HG03039 (cell line): ENCODE data around the gene FXYD1.
"Not testable (repeated sequence)": the region's sequence is repeated elsewhere in the genome, so short reads cannot be mapped to it uniquely, and the experiment has no call there.

ENCODE experiments used
- ATAC-seq: cut with Tn5 transposase; IDR thresholded peaks from one replicate; pipeline ENCODE4 v1.9.1; 2021; ENCODE audit warnings: mild to moderate bottlenecking, moderate library complexity; ENCODE audit not compliant: unreplicated experiment

The FXYD1 gene

GRCh38 chr19:35124098-35125060 is 14.2 kb upstream of the FXYD1 start:
- peak; percentile 63 for ATAC-seq

DNA sequence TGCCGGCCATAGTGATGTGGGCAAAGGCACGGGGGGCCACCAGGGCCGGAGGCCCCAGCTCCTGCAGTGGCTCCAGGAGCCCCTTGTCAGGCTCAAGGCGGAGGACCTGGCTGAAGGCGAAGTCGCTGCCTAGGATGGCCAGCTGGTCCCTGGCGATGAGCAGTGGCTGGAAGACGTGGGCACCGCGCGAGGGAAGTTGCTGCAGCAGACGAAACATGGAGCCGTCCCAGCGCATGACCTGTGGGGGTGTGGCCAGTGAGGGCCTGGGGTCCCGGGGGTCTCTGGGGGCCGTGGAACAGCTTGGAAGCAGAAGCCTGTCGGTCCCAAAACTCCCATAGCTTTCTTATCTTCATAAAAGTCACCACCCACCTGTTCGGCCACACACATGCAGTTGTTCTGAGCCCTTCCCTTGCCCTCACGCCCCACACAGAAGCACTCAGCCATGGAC is 13.3 kb upstream of the FXYD1 start:
- no peak for ATAC-seq

- ATAC-seq: no peak
Observed at GRCh38 chr19:35125749-35126623, 12.6 kb upstream of the FXYD1 start.

DNA sequence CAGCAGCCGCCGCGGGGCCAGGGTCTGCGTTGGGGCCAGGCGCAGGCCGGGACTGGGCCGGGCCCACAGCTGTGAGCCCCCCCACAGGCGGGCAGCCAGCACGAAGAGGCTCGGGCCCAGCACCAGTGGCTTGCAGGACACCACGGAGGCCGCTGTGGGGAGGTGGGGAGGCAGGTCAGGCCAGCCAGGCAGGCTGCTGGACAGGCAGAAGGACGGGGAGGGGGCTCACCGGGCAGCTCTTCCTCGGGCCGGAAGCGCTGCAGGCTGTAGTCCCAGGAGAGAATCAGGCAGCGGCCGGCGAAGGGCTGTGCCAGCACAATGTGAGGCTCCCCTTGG is 12.0 kb upstream of the FXYD1 start:
- ATAC-seq: no peak

- no peak for ATAC-seq
Observed at GRCh38 chr19:35127871-35128270, 10.8 kb upstream of the FXYD1 start.

DNA sequence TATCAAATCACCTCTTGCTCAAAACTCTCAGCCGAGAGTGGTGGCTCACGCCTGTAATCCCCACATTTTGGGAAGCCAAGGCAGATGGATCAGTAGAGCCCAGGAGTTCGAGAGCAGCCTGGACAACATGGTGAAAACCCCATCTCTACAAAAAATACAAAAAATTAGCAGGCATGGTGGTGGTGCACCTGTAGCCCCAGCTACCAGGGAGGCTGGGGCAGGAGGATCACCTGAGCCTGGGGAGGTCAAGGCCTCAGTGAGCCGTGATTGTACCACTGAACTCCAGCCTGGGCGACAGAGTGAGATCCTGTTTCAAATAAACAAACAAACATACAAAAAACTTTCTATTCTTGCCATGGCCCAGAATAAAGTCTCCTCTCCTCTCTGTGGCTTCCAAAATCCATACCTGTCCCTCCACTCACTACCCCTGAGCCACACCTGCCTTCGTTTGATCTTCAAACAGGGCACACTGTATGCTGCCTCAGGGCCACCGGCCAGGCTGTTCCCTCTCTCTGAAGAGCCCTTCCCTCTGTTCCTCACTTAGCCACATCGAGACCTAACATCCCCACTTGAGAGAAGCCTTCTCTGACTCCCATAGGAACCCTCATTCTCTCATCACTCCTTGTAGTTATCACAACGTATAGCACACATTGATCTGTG is 10.1 kb upstream of the FXYD1 start:
- no peak for ATAC-seq

DNA sequence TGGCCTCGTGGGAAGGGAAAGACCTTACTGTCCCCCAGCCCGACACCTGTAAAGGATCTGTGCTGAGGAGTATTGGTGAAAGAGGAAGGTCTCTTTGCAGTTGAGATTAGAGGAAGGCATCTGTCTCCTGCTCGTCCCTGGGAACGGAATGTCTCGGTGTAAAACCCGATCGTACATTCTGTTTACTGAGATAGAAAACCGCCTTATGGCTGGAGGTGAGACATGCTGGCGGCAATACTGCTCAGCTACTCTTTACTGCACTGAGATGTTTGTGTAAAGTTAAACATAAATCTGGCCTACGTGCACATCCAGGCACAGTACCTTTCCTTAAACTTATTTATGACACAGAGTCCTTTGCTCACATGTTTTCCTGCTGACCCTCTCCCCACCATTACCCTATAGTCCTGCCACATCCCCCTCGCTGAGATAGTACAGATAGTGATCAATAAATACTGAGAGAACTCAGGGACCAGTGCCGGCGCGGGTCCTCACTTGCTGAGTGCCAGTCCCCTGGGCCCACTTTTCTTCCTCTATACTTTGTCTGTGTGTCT is 8.8 kb upstream of the FXYD1 start:
- ATAC-seq: not testable (repeated sequence)

GRCh38 chr19:35130761-35131720 is 7.6 kb upstream of the FXYD1 start:
- ATAC-seq: no peak

DNA sequence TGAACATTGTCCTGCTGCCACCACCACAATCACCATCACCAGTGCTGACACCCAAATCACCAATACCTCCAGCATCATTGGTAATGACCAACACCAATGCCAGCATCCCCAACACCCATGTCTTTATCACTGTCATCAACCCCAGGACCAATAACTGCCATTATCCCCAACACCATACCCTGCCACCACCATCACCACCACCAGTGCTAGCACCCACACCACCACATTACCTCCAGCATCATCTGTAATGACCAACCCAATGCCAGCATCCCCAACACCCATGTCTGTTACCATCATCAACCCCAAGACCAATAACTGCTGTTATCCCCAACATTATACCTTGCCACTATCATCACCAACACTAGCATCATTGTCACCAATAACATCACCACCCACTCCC is 6.4 kb upstream of the FXYD1 start:
- no peak for ATAC-seq

GRCh38 chr19:35133826-35134225 is 4.8 kb upstream of the FXYD1 start:
- ATAC-seq: no peak

DNA sequence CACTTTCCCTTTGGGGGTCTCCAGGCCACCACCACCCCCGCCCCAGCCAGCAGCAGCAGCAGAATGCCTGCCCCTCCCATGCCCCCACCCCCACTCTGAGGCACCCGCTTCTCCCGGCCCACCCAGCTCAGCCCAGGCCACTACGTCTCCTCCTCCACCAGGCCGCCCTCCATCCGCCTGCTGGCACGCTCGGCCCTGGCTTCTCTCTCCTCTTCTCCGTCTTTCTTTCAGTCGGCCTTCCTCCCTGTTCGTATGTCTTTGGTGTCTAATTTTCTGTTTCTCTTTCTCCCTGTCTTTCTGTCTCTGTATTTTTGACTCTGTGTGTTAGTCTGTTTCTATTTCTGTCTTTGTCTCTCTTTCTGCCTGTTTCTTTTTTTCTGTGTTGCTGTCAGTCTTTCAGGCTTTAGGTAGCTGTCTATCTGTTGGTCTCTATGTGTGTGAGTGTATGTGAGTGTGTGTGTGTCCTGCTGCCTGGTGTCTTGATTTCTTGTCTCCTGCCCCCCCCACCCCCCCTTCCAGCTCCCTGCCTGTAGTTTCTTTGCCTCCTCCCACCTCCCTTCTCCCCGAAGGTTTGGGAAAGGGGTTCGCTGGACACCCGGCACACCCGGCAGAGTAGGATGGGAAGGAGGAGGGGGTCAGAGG is 3.9 kb upstream of the FXYD1 start, which contains the start of gene LGI4:
Gene LGI4, minus strand, starts transcription at position 459 of the 642 bp plus-strand sequence. Its CDS starts 379 bp downstream, at position 80.
- no peak for ATAC-seq

GRCh38 chr19:35135389-35135909 is 3.2 kb upstream of the FXYD1 start:
- ATAC-seq: no peak

- ATAC-seq: no peak
Observed at GRCh38 chr19:35136231-35136630, 2.4 kb upstream of the FXYD1 start.

DNA sequence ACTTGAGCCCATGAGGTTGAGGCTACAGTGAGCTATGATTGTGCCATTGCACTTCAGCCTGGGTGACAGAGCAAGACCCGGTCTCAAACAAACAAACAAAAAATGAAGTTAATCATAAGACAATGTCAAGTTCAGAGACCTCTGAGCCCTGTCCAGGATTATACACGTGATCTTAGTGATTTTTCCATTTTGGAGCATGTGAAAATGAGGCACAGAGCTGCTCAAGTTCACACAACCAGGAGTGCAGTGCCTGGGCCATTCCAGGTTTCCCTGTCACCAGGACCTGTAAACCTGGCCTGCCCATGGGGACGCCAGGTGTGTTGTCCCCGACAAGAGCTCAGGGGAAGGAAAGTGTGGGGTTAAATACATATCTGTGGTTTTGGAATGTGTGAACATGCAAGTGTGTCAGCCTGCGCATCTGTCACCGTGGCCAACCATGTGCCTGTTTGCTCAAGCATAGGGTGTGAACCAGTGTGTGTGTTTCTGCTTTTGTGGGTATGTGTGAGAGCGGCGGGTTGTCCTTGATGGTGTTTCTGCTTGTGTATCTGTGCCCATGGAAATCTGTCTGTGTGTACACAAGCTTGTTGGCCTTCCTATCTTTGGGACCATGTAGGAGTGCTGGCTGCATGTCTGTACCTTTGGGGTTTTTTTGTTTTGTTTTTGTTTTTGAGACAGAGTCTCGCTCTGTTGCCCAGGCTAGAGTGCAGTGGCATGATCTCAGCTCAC is 1.5 kb upstream of the FXYD1 start:
- ATAC-seq: no peak

GRCh38 chr19:35140207-35140961 is 1.8 kb downstream of the FXYD1 start:
- ATAC-seq: no peak

DNA sequence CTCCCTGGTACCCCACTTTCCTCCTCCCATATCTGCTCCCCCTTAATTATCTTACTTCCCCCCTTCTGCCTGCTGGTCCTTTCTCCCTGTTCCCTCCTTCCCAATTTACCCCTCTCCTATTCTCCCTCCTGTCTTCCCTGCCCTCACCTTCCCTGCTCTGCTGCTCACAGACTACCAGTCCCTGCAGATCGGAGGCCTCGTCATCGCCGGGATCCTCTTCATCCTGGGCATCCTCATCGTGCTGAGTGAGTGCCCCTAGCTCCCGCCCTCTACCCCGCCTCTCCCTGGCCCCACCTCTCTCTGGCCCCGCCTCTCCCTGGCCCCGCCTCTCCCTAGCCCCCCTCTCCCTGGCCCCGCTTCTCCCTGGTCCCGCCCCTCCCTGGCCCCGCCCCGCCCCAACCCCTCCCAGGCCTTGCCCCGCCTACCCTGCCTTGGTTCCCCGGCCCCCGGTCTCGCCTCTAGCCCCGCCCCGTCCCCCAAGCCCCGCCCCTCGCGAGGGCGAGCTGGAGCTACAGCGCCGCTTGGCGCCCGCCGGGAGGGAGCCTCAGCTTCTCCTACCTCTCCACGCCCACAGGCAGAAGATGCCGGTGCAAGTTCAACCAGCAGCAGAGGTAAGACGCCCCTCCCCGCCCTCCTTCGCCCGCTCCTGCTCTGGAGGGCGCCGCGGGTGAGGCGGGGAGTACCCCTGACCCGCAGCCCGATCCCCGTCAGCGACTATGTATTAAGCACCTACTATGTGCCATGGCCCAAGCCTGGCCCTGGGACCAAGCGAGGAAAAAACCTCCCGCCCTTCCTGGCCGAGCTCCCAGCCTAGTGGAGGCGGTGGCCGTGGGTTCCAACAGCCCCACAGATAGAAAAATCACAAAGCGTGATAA is 2.6 kb downstream of the FXYD1 start:
- peak; percentile 60 for ATAC-seq
